ENCODE results near the gene ZFAND2B. TPM values are rescaled to one million over a fixed set of nuclear protein-coding genes. Genes with fewer than 3 reads are reported as not detected.

Gene ZFAND2B
- total RNA-seq, 1 experiment from 2014 or later: 31.4 TPM

GRCh38 chr2:219234331-219234730, 27.7 kb downstream of the ZFAND2B start:
- ChIA-PET POLR2A (no interaction called here), CTCF (interaction anchor here (1.0 kb wide), 1 partner anchor 44 kb away, joined by 3 read pairs; no protein-coding TSS in a partner anchor), RAD21 (ENCODE audit: low non-redundant PET in 1 of 2, low total read pairs in 2 of 2, uncharacterized antibody in 2 of 2, unreplicated experiment in 2 of 2) (no interaction called here)
- H3K4me1 ChIP-seq (ENCODE audit: control insufficient read depth in 1 of 2, insufficient read depth in 2 of 2, low read length in 2 of 2): peaks cover 0 to 7% of the 10 kb centered on the region in 2 experiments; a peak in 2 of 4 replicates
- peaks cover 10% of the 10 kb centered on the region for H3K79me2 ChIP-seq (ENCODE audit: insufficient read depth, low read length)
- no TSS peak for BruUV-seq (replicated peaks)
- ATAC-seq (no peak), DNase-seq (ENCODE audit: low read depth, low spot score) (no peak)
- no peak overlapping the region for H3K27ac ChIP-seq (ENCODE audit: low read depth, low read length)
- no peaks in the 10 kb centered on the region for H3K9me2 ChIP-seq (ENCODE audit: insufficient read depth)
- no peak overlapping the region for H3K4me3 ChIP-seq (replicated peaks in 1 of 2; ENCODE audit: low read depth in 1 of 2, low read length in 2 of 2)
- intact Hi-C loops (cut with micrococcal nuclease): no loop called here
- H4K20me1 ChIP-seq (ENCODE audit: insufficient read depth): no peaks in the 10 kb centered on the region
- TF ChIP-seq ZNF274 (IDR thresholded peaks at IDR 0.05; ENCODE audit: low read depth, low read length): no peak
- no peak for TF ChIP-seq CTCF (IDR thresholded peaks at IDR 0.05 in 2 of 3, conservative IDR thresholded peaks at IDR 0.05 in 1 of 3; ENCODE audit: borderline replicate concordance in 1 of 3, insufficient read depth in 1 of 3, low read depth in 2 of 3, low read length in 2 of 3)
- no peak for TF ChIP-seq JUND (IDR thresholded peaks at IDR 0.05)
- no peak for TF ChIP-seq POLR2AphosphoS5 (IDR thresholded peaks at IDR 0.05; ENCODE audit: low read depth, low read length)
- TF ChIP-seq CBX3 (IDR thresholded peaks at IDR 0.05; ENCODE audit: low read depth): no peak
- TF ChIP-seq POLR2A (IDR thresholded peaks at IDR 0.05; ENCODE audit: borderline replicate concordance, extremely low read depth, insufficient read depth, insufficient read length): no peak
- TF ChIP-seq SIN3A (IDR thresholded peaks at IDR 0.05; ENCODE audit: low read depth): no peak
- no peak for TF ChIP-seq CEBPB (IDR thresholded peaks at IDR 0.05; ENCODE audit: low read depth)
- TF ChIP-seq ZBTB33 (IDR thresholded peaks at IDR 0.05; ENCODE audit: extremely low read depth, insufficient replicate concordance, low read length): no peak
- TF ChIP-seq, protein P1, sequence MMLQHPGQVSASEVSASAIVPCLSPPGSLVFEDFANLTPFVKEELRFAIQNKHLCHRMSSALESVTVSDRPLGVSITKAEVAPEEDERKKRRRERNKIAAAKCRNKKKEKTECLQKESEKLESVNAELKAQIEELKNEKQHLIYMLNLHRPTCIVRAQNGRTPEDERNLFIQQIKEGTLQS (IDR thresholded peaks at IDR 0.05): no peak
- no peak for TF ChIP-seq FOSL1 (IDR thresholded peaks at IDR 0.05; ENCODE audit: low read depth)
- no peak for TF ChIP-seq EZH2 (IDR thresholded peaks at IDR 0.05)
- TF ChIP-seq ELF1 (IDR thresholded peaks at IDR 0.05; ENCODE audit: borderline replicate concordance, low read depth): no peak
- TF ChIP-seq SRF (IDR thresholded peaks at IDR 0.05; ENCODE audit: low read depth): no peak
- TF ChIP-seq EZH2phosphoT487 (IDR thresholded peaks at IDR 0.05; ENCODE audit: borderline replicate concordance): no peak
- TF ChIP-seq SP1 (IDR thresholded peaks at IDR 0.05; ENCODE audit: low read depth): no peak
- TF ChIP-seq TCF7L2 (IDR thresholded peaks at IDR 0.05; ENCODE audit: borderline replicate concordance, extremely low read depth, insufficient read depth, insufficient read length): no peak
- TF ChIP-seq, protein P2, sequence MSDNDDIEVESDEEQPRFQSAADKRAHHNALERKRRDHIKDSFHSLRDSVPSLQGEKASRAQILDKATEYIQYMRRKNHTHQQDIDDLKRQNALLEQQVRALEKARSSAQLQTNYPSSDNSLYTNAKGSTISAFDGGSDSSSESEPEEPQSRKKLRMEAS (IDR thresholded peaks at IDR 0.05): no peak
- no peak overlapping the region for H3K4me2 ChIP-seq (ENCODE audit: low read length)
- H3K27me3 ChIP-seq (ENCODE audit: insufficient read depth, low read length): no peaks in the 10 kb centered on the region
- H3K9ac ChIP-seq (ENCODE audit: low read length): no peak overlapping the region
- peaks cover 31 to 56% of the 10 kb centered on the region in 2 experiments; a peak in 3 of 4 replicates for H3K36me3 ChIP-seq (ENCODE audit: control insufficient read depth in 1 of 2, insufficient read depth in 2 of 2, low read length in 2 of 2)
- no peaks in the 10 kb centered on the region for H3K9me3 ChIP-seq (ENCODE audit: control insufficient read depth in 1 of 2, insufficient read depth in 1 of 2, low read depth in 1 of 2, low read length in 2 of 2)
- H2AFZ ChIP-seq (ENCODE audit: low read depth, low read length, poor library complexity, severe bottlenecking): no peak overlapping the region
